A549 (cell line): ENCODE results near the gene IRF6.

Experiments
- NFE2L2 ChIP-seq: fragments of 150-350 bp; conservative IDR thresholded peaks from 2 replicates; pipeline ENCODE4 v1.6.1; 2014; ENCODE audit warnings: low read length
- TP53 ChIP-seq: fragments of 250-450 bp; sonication (Bioruptor Pico); IDR thresholded peaks from 2 replicates; pipeline ENCODE4 v1.5.0; 2021; ENCODE audit warnings: mild to moderate bottlenecking, moderate library complexity

GRCh38 chr1:209850342-209850979 lies 44.5 kb upstream of the IRF6 start:
- TF ChIP-seq NFE2L2 (no peak), TP53 (CRISPR knock-in tag) (no peak)
